Right atrium auricular region (tissue), 2 donors: ENCODE measurements around the gene TTC21B. TPM values are rescaled to one million over a fixed set of nuclear protein-coding genes. Genes with fewer than 3 reads are reported as not detected.
A peak's percentile ranks its signal among the peaks of the same experiment; 100 is the strongest.

ENCODE experiments used
- DNase-seq: peaks from one replicate; pipeline ENCODE4 v3.0.0-alpha.2; 2019; ENCODE audit warnings: low spot score
- H3K27ac ChIP-seq, 2 donors: fragments of 200-600 bp; sonication (generic); 1 replicate in 1 of 2; 2 replicates in 1 of 2; pipeline ENCODE4 v1.5.1; 2016 to 2019
- H3K27me3 ChIP-seq, 2 donors: fragments of 200-600 bp; sonication (generic); one replicate each; pipeline versions ENCODE4 v1.5.1 to v1.6.0; 2017 to 2019
- H3K36me3 ChIP-seq: fragments of 200-600 bp; sonication (generic); one replicate; pipeline ENCODE4 v1.5.1; 2016
- H3K4me1 ChIP-seq, 2 donors: fragments of 200-600 bp; sonication (generic); one replicate each; pipeline versions ENCODE4 v1.5.1 to v1.6.0; 2017 to 2019
- H3K4me3 ChIP-seq, 2 donors: fragments of 200-600 bp; sonication (generic); 1 replicate in 1 of 2; 2 replicates in 1 of 2; pipeline ENCODE4 v1.5.1; 2017 to 2019; ENCODE audit warnings: mild to moderate bottlenecking in 1 of 2, moderate library complexity in 1 of 2
- H3K9me3 ChIP-seq, 2 donors: fragments of 200-600 bp; sonication (generic); one replicate each; pipeline ENCODE4 v1.5.1; 2019
- total RNA-seq, 2 donors: library from RNA; depleted of rRNA; stranded (reverse); fragments of >200 nt; gene quantifications; one replicate each; pipeline ENCODE4 v1.1.0, GENCODE V29; 2016
- TF ChIP-seq, protein P1 (sequence below), 2 donors: fragments of 200-600 bp; sonication (generic); IDR thresholded peaks; one replicate each; pipeline ENCODE4 v1.5.1; 2019; ENCODE audit warnings: antibody characterized with exemption in 2 of 2

Gene TTC21B
- total RNA-seq, 2 donors from 2014 or later: 9.9 TPM

DNA sequence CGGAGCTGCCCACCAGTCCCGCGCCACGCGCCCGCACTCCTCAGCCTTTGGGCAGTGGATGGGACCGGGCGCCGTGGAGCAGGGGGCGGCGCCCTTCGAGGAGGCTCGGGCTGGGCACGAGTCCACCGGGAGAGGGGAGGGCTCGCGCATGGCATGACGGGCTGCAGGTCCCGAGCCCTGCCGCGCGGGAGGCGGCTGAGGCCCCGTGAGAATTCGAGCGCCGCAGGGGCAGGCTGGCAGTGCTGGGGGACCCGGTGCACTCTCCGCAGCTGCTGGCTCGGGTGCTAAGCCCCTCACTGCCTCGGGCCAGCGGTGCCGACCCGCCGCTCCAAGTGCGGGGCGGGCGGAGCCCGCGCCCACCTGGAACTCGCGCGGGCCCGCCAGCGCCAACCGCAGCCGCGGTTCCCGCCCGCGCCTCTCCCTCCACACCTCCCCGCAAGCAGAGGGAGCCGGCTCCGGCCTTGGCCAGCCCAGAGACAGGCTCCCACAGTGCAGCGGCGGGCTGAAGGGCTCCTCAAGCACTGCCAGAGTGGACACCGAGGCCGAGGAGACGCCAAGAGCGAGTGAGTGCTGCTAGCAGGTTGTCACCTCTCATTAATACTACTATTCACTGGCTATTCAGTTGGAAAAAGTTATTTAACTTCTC is 3.6 kb upstream of the TTC21B start:
- DNase-seq: no peak
- Histone ChIP-seq H3K27me3 (no peaks in the 10 kb centered on the region), H3K4me3 (peak overlapping the region in 1 of 2 donors; percentile 14), H3K36me3 (no peaks in the 10 kb centered on the region), H3K4me1 (peaks cover 0 to 16% of the 10 kb centered on the region in 2 donors), H3K9me3 (no peaks in the 10 kb centered on the region), H3K27ac (no peak overlapping the region)
- TF ChIP-seq, protein P1, sequence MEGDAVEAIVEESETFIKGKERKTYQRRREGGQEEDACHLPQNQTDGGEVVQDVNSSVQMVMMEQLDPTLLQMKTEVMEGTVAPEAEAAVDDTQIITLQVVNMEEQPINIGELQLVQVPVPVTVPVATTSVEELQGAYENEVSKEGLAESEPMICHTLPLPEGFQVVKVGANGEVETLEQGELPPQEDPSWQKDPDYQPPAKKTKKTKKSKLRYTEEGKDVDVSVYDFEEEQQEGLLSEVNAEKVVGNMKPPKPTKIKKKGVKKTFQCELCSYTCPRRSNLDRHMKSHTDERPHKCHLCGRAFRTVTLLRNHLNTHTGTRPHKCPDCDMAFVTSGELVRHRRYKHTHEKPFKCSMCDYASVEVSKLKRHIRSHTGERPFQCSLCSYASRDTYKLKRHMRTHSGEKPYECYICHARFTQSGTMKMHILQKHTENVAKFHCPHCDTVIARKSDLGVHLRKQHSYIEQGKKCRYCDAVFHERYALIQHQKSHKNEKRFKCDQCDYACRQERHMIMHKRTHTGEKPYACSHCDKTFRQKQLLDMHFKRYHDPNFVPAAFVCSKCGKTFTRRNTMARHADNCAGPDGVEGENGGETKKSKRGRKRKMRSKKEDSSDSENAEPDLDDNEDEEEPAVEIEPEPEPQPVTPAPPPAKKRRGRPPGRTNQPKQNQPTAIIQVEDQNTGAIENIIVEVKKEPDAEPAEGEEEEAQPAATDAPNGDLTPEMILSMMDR (IDR thresholded peaks at IDR 0.05): no peak

DNA sequence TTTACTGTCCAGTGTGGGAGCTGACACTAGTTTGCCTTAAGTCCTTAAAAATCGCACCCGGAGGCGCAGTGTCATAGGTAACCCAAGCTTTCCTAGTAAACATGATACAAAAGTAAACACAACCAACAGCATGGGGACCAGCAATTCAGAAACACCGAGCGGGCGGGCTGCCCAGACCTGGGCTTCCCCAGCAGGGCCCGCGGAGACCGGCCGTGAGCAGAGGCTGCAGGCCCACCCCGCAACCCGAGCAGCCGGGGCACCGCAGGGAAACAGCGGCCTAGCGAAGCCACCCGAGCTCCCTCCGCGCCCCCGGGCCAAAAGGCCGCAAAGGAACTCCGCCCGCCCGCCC is 296 bp downstream of the TTC21B start:
- no peaks in the 10 kb centered on the region for H3K27me3 ChIP-seq
- peak; percentile 62 for DNase-seq
- no peaks in the 10 kb centered on the region for H3K36me3 ChIP-seq
- peak overlapping the region; percentile 86 to 87 for H3K27ac ChIP-seq
- H3K9me3 ChIP-seq: no peaks in the 10 kb centered on the region
- H3K4me3 ChIP-seq: peak overlapping the region; percentile 69 to 87
- TF ChIP-seq, protein P1 (IDR thresholded peaks at IDR 0.05): no peak
- H3K4me1 ChIP-seq: peaks cover 0 to 27% of the 10 kb centered on the region in 2 donors

DNA sequence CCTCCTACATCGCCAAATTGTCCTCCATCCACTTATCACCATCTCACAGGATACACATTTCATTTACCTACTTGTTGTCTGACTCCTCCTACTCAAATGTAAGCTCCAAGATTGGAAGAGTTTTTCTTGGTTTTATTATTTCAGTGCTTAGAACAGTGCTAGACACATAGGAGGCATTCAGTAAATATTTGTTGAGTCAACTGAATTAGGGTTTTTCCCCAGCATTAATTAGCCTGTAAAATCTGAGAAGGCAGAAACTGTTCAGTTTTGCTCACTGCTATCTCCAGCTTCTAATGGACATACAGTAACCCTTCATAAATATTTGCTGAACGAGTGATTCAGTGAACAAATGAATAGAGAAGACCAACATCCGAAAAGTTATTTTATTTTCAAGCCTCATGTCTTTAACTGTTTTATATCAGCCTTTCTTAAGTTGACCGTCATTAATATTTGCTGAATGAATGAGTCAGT is 800 bp downstream of the TTC21B start:
- no peak for DNase-seq

DNA sequence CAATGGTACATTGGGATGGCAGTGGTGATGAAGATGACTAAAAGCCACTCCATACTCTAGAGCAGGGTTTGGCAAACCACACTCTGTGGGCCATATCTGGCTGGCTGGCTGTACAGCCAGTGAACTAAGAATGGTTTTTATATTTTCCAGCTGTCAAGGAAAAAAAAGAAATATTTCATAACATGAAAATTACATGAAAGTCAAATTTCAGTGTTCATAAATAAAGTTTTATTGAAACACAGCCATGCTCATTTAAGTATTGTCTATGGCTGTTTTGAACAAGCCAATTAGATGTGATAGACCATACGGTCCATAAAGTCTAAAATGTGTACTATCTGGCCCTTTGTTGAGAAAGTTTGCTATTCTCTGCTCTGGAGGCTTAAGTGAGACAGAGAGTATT is 1.5 kb downstream of the TTC21B start:
- no peak overlapping the region for H3K4me3 ChIP-seq
- H3K36me3 ChIP-seq: no peaks in the 10 kb centered on the region
- no peak overlapping the region for H3K27ac ChIP-seq
- H3K27me3 ChIP-seq: no peaks in the 10 kb centered on the region
- no peaks in the 10 kb centered on the region for H3K9me3 ChIP-seq
- TF ChIP-seq, protein P1 (IDR thresholded peaks at IDR 0.05): no peak
- H3K4me1 ChIP-seq: peaks cover 0 to 27% of the 10 kb centered on the region in 2 donors
- DNase-seq: no peak

More for the DNA sequence above, 800 bp downstream of the TTC21B start:
- TF ChIP-seq, protein P1 (IDR thresholded peaks at IDR 0.05): no peak
- Histone ChIP-seq H3K27me3 (no peaks in the 10 kb centered on the region), H3K9me3 (no peaks in the 10 kb centered on the region), H3K4me3 (peak overlapping the region; percentile 69 to 87), H3K4me1 (peaks cover 0 to 27% of the 10 kb centered on the region in 2 donors), H3K27ac (peak overlapping the region; percentile 86 to 87), H3K36me3 (no peaks in the 10 kb centered on the region)

DNA sequence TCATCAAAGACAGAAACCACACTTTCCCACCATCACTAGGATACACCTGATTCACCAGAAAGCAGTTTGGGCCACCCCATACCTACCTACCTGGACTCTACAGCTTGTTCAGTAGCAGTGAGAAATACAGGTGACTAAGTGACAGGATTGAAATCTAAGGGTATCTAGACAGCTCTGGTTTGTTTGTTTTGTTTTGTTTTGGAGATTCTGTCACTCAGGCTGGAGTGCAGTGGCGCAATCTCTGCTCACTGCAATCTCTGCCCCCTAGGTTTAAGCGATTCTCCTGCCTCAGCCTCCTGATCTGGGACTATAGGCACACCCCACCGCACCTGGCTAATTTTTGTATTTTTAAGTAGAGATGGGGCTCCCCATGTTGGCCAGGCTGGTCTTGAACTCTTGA is 3.1 kb downstream of the TTC21B start:
- no peaks in the 10 kb centered on the region for H3K36me3 ChIP-seq
- DNase-seq: no peak

More for the DNA sequence above, 3.1 kb downstream of the TTC21B start:
- Histone ChIP-seq H3K27me3 (no peaks in the 10 kb centered on the region), H3K4me3 (no peak overlapping the region), H3K4me1 (peaks cover 0 to 27% of the 10 kb centered on the region in 2 donors), H3K27ac (no peak overlapping the region), H3K9me3 (no peaks in the 10 kb centered on the region)
- TF ChIP-seq, protein P1 (IDR thresholded peaks at IDR 0.05): no peak
